ENCODE measurements around the gene CST7. TPM values are rescaled to one million over a fixed set of nuclear protein-coding genes. Genes with fewer than 3 reads are reported as not detected.
"Not testable (repeated sequence)": the region's sequence is repeated elsewhere in the genome, so short reads cannot be mapped to it uniquely, and the experiment has no call there.

The CST7 gene
- total RNA-seq, 4 donors from 2014 or later, result 6.4 to 20.5 (median 12.2) TPM

DNA sequence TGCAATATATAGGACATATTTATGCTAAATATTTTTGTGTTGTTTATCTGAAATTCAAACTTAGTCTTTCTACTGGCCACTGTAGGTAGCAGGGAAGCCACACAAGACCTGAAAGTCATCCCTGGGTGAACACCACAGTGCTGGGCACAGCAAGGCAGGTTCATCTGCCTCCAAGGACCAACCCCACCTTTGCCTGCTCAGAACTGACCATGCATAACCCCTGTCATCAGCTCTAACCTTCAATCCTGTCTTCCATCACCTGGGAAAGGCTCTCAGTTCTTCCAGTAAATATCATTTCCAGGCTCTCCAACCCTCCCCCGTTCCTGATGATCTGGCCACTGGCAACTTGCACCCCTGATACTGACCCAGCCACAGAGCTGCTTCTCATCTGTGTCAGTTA is 32.7 kb upstream of the CST7 start:
- DNase-seq (ENCODE audit: low spot score), result no peak
- no peak for ATAC-seq (ENCODE audit: low FRiP score)
- TF ChIP-seq, protein P1, sequence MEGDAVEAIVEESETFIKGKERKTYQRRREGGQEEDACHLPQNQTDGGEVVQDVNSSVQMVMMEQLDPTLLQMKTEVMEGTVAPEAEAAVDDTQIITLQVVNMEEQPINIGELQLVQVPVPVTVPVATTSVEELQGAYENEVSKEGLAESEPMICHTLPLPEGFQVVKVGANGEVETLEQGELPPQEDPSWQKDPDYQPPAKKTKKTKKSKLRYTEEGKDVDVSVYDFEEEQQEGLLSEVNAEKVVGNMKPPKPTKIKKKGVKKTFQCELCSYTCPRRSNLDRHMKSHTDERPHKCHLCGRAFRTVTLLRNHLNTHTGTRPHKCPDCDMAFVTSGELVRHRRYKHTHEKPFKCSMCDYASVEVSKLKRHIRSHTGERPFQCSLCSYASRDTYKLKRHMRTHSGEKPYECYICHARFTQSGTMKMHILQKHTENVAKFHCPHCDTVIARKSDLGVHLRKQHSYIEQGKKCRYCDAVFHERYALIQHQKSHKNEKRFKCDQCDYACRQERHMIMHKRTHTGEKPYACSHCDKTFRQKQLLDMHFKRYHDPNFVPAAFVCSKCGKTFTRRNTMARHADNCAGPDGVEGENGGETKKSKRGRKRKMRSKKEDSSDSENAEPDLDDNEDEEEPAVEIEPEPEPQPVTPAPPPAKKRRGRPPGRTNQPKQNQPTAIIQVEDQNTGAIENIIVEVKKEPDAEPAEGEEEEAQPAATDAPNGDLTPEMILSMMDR (IDR thresholded peaks at IDR 0.05), result no peak

DNA sequence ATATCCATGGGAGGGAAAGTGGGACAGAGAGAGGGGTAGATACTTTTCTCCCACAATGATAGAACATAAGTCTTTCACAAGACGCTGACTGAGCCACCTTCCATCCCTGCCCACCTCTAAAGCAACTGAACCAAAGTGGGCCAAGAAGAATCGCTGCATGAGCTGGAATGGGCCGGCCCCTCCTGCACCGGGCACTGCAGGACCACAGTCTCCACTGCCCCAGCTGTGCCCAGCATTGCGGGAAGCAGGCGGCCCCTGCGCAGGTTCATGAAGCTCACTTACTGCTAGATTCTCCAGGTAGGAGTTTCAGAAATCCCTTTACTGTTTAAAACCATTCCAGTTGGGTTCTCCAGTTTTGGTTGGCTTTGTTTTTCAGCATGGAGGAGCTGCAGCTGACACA is 32.0 kb upstream of the CST7 start:
- DNase-seq (ENCODE audit: low spot score) (no peak), ATAC-seq (ENCODE audit: low FRiP score) (no peak)
- TF ChIP-seq, protein P1 (IDR thresholded peaks at IDR 0.05), result no peak

DNA sequence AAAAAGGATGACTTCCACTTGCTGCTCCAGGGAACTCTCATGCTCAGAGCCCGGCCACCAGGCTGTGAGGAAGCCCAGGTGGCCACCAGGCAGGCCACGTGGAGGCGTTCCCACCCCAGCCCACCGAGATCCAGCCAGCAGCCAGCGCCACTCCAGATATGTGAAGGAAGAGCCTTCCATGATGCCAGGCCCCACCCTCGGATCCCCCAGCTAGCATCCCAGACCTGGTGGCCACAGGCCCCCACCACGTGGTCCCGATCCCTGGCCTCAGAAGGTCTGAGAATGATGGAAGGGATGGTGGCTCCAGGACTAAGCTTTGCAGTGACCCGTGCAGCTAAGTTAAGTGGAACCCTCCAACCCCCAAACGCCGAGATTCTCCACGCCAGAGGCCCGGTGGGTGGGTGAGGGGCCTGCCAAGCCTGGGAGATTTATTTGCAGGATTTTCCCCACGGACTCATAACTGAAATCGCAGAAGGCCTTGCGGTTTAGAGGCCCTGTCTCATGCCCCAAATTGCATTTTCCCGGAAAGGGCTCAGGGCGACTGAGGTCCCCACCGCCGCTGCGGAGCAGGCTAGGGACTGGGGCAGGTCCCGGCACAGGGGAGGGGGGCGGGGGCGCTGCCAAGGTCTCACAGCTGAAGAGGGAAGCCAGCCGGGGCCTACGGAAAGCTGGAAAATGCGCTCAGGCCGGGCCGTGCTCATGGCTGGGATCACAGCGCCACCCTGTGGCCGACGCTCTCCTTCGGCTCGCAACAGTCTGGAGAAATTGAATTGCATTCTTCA is 31.1 kb upstream of the CST7 start:
- DNase-seq (ENCODE audit: low spot score) (peak; percentile 39), ATAC-seq (ENCODE audit: low FRiP score) (no peak)
- TF ChIP-seq, protein P1 (IDR thresholded peaks at IDR 0.05), result peak in 1 of 3 donors; percentile 47

DNA sequence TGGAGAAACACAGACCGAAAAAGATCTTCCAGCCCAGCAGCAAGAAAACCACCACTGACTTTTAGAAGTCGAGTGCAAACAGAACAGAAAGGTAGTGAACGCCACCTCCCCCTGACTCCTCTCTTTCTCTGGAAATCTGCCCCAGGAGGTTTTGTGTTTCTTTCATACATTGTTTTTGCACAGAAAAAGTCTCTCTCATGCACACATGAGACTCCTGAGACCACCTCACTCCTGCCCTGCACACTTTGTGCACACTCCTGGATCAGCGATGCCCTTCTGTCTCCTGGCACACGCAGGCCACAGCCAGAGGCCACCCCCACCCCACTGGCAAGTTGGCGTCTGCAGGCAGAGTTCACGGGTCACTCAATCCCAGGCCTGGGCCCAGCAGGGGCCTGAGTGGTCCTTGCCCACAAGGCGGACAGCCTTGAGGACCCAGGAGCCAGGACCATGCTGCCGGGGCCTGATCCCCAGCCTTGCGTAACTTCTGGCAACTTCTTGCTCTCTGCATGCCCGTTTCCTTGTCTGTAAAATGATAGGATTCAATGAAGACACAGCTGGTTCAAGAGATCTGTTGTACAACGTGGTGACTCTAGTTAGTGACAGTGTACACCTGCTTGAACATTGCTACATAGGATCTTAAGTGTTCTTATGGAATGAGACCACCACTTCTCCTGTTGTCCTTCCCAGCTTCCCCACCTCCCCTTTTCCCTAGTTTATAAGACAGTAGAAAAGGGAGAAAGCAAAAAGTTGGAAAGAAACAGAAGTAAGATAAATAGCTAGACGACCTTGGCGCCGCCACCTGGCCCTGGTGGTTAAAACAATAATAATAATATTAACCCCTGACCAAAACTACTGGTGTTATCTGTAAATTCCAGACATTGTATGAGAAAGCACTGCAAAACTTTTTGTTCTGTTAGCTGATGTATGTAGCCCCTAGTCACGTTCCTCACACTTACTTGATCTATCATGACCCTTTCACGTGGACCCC is 30.2 kb upstream of the CST7 start:
- peak; percentile 44 for ATAC-seq (ENCODE audit: low FRiP score)
- TF ChIP-seq, protein P1 (IDR thresholded peaks at IDR 0.05), result no peak
- DNase-seq (ENCODE audit: low spot score), result no peak

DNA sequence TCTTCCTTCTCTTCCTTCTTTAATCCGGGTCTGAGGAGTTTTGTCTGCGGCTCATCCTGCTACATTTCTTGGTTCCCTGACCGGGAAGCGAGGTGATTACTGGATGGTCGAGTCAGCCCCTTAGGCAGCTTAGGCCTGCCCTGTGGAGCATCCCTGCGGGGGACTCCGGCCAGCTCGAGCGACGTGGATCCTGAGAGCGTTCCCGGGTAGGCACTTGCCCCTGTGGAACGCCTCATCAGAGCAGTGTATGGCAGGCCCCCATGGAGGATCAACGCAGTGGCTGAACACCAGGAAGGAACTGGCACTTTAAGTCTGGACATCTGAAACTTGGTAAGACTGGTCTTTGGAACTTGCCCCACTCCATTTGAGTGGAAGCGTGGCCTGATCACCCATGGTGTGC is 29.4 kb upstream of the CST7 start:
- ATAC-seq (ENCODE audit: low FRiP score); DNase-seq (ENCODE audit: low spot score): not testable (repeated sequence)

DNA sequence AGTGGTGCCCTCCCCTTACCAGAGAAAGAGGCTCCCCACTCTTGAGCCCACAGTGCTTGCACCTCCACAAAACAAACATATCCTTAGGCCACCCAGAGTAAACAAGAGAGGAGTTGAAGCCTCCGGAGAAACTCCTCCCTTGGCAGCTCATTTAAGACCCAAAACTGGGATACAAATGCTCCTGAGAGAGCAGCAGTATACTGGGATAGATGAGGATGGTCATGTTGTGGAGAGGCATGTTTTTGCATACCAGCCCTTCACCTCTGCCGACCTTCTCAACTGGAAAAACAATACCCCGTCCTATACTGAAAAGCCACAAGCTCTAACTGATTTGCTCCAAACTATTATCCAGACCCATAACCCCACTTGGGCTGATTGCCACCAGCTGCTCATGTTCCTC is 28.4 kb upstream of the CST7 start:
- ATAC-seq (ENCODE audit: low FRiP score), result not testable (repeated sequence)

DNA sequence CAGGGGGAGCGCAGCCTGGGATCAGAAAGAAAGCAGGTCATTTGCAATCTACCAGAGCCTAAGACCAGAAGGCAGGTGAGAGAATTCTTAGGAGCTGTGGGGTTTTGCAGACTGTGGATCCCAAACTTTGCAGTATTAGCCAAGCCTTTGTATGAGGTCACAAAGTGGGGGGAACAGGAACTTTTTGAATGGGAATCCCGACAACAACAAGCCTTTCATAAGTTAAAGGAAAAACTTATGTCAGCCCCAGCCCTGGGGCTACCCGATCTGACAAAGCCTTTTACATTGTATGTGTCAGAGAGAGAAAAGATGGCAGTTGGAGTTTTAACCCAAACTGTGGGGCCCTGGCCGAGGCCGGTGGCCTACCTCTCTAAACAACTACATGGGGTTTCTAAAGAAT is 19.8 kb upstream of the CST7 start:
- ATAC-seq (ENCODE audit: low FRiP score), result not testable (repeated sequence)

More for the DNA sequence above, 28.4 kb upstream of the CST7 start:
- not testable (repeated sequence) for DNase-seq (ENCODE audit: low spot score)

DNA sequence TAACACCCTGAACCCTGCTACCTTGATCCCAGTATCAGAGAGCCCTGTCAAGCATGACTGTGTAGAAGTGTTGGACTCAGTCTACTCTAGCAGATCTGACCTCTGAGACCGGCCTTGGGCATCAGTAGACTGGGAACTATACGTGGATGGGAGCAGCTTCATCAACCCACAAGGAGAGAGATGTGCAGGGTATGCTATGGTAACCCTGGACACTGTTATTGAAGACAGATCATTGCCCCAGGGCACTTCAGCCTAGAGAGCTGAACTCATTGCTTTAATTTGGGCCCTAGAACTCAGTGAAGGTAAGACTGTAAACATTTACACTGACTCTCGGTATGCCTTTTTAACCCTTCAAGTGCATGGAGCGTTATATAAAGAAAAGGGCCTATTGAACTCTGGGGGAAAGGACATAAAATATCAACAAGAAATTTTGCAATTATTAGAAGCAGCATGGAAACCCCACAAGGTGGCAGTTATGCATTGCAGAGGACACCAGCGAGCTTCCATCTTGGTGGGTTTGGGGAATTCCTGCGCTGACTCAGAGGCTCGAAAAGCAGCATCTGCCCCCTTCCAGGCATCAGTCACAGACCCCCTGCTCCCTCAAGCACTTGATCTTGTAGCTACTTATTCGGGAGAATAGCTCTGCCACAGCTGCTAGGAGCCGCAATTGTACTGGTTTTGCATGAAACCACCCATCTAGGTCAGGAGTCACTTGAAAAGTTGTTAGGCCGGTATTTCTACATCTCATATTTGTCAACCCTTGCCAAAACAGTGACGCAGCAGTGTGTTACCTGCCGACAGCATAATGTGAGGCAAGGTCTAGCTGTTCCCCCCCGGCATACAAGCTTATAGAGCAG is 19.0 kb upstream of the CST7 start:
- ATAC-seq (ENCODE audit: low FRiP score); DNase-seq (ENCODE audit: low spot score): not testable (repeated sequence)

More for the DNA sequence above, 19.8 kb upstream of the CST7 start:
- DNase-seq (ENCODE audit: low spot score), result not testable (repeated sequence)

DNA sequence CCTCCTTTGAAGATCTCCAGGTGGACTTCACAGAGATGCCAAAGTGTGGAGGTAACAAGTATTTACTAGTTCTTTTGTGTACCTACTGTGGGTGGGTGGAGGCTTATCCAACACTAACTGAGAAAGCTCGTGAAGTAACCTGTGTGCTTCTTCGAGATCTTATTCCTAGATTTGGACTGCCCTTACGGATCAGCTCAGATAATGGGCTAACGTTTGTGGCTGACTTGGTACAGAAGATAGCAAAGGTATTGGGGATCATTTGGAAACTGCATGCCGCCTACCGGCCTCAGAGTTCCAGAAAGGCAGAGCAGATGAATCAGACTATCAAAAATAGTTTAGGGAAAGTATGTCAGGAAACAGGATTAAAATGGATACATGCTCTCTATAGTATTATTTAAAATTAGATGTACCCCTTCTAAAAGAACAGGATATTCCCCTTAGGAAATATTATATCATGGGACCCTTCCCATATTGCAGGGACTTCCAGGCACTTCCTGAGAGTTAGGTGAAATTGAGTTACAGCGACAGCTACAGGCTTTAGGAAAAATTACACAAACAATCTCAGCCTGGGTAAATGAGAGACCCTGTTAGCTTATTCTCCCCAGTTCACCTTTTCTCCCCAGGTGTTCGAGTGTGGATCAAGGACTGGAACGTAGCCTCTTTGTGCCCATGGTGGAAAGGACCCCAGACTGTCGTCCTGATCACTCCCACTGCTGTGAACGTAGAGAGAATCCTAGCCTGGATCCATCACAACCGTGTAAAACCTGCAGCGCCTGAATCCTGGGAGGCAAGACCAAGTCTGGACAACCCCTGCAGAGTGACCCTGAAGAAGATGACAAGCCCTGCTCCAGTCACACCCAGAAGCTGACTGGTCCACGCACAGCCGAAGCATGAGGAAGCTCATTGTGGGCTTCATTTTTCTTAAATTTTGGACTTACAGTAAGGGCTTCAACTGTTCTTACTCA is 18.1 kb upstream of the CST7 start:
- DNase-seq (ENCODE audit: low spot score); ATAC-seq (ENCODE audit: low FRiP score): not testable (repeated sequence)

DNA sequence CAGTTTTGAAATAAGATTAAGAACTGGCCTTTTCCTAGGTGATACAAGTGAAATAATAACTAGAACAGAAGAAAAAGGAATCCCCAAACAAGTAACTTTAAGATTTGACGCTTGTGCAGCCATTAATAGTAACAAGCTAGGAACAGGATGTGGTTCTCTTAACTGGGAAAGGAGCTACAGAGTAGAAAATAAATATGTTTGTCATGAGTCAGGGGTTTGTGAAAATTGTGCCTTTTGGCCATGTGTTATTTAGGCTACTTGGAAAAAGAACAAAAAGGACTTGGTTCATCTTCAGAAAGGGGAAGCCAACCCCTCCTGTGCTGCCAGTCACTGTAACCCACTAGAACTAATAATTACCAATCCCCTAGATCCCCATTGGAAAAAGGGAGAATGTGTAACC is 17.2 kb upstream of the CST7 start:
- not testable (repeated sequence) for DNase-seq (ENCODE audit: low spot score); ATAC-seq (ENCODE audit: low FRiP score)
